Stomach smooth muscle (tissue), 2 donors: ENCODE results near the gene ITPR1.
A peak's percentile ranks its signal among the peaks of the same experiment; 100 is the strongest.

ENCODE experiments used
- H3K27ac ChIP-seq: one replicate; pipeline ENCODE4 v1.7.0; 2013; ENCODE audit warnings: mild to moderate bottlenecking, low read length, inconsistent platforms
- H3K27me3 ChIP-seq, 2 donors: one replicate each; pipeline ENCODE4 v1.7.0; 2013; ENCODE audit warnings: low read length in 2 of 2; ENCODE audit not compliant: insufficient read depth in 2 of 2, control insufficient read depth in 1 of 2
- H3K36me3 ChIP-seq, 2 donors: one replicate each; pipeline ENCODE4 v1.7.0; 2013; ENCODE audit warnings: low read length in 2 of 2; ENCODE audit not compliant: control insufficient read depth in 2 of 2, insufficient read depth in 2 of 2
- H3K4me1 ChIP-seq: one replicate; pipeline ENCODE4 v1.7.0; 2013; ENCODE audit warnings: low read length; ENCODE audit not compliant: control insufficient read depth, insufficient read depth
- H3K4me3 ChIP-seq, 2 donors: one replicate each; pipeline ENCODE4 v1.7.0; 2013; ENCODE audit warnings: low read length in 2 of 2
- H3K9ac ChIP-seq, 2 donors: one replicate each; pipeline ENCODE4 v1.7.0; 2013; ENCODE audit warnings: low read length in 2 of 2, mild to moderate bottlenecking in 1 of 2
- H3K9me3 ChIP-seq, 2 donors: one replicate each; pipeline ENCODE4 v1.7.0; 2013; ENCODE audit warnings: low read length in 2 of 2; ENCODE audit not compliant: control insufficient read depth in 2 of 2
- donor health status: healthy.
- donor health status: Pancreatic carcinoma.

Gene ITPR1

GRCh38 chr3:4856564-4856963, 363.4 kb downstream of the ITPR1 start:
- H3K36me3 ChIP-seq, result no peaks in the 10 kb centered on the region
- H3K4me3 ChIP-seq, result no peak overlapping the region
- H3K9me3 ChIP-seq, result no peaks in the 10 kb centered on the region
- H3K9ac ChIP-seq, result no peak overlapping the region
- no peak overlapping the region for H3K27ac ChIP-seq
- no peaks in the 10 kb centered on the region for H3K27me3 ChIP-seq
- no peaks in the 10 kb centered on the region for H3K4me1 ChIP-seq

- H3K27ac ChIP-seq, result no peak overlapping the region
- no peaks in the 10 kb centered on the region for H3K27me3 ChIP-seq
- H3K4me1 ChIP-seq, result no peaks in the 10 kb centered on the region
- no peaks in the 10 kb centered on the region for H3K36me3 ChIP-seq
- H3K9me3 ChIP-seq, result no peaks in the 10 kb centered on the region
- no peak overlapping the region for H3K9ac ChIP-seq
- no peak overlapping the region for H3K4me3 ChIP-seq
These were observed 363.8 kb downstream of the ITPR1 start for GRCh38 chr3:4856986-4857385.

- no peaks in the 10 kb centered on the region for H3K9me3 ChIP-seq
- H3K4me1 ChIP-seq, result no peaks in the 10 kb centered on the region
- H3K36me3 ChIP-seq, result no peaks in the 10 kb centered on the region
- no peaks in the 10 kb centered on the region for H3K27me3 ChIP-seq
- H3K9ac ChIP-seq, result no peak overlapping the region
- no peak overlapping the region for H3K4me3 ChIP-seq
- no peak overlapping the region for H3K27ac ChIP-seq
These were observed 366.6 kb downstream of the ITPR1 start for GRCh38 chr3:4859788-4860187.

GRCh38 chr3:4862973-4863372, 369.8 kb downstream of the ITPR1 start:
- Histone ChIP-seq H3K9ac (no peak overlapping the region), H3K27ac (no peak overlapping the region), H3K4me3 (no peak overlapping the region), H3K4me1 (peaks cover 13% of the 10 kb centered on the region), H3K9me3 (no peaks in the 10 kb centered on the region), H3K36me3 (no peaks in the 10 kb centered on the region), H3K27me3 (no peaks in the 10 kb centered on the region)

- H3K9ac ChIP-seq, result no peak overlapping the region
- H3K4me3 ChIP-seq, result no peak overlapping the region
- H3K27me3 ChIP-seq, result no peaks in the 10 kb centered on the region
- peaks cover 22% of the 10 kb centered on the region for H3K4me1 ChIP-seq
- no peaks in the 10 kb centered on the region for H3K9me3 ChIP-seq
- no peak overlapping the region for H3K27ac ChIP-seq
- H3K36me3 ChIP-seq, result no peaks in the 10 kb centered on the region
These were observed 371.4 kb downstream of the ITPR1 start for GRCh38 chr3:4864503-4864902.

GRCh38 chr3:4865714-4866113, 372.6 kb downstream of the ITPR1 start:
- Histone ChIP-seq H3K9me3 (no peaks in the 10 kb centered on the region), H3K36me3 (no peaks in the 10 kb centered on the region), H3K9ac (no peak overlapping the region), H3K4me1 (peaks cover 22% of the 10 kb centered on the region), H3K27me3 (no peaks in the 10 kb centered on the region), H3K27ac (no peak overlapping the region), H3K4me3 (no peak overlapping the region)

GRCh38 chr3:4866866-4867265, 373.7 kb downstream of the ITPR1 start:
- peak overlapping the region; percentile 45 to 75 for H3K4me3 ChIP-seq
- H3K9me3 ChIP-seq, result no peaks in the 10 kb centered on the region
- H3K27me3 ChIP-seq, result no peaks in the 10 kb centered on the region
- no peaks in the 10 kb centered on the region for H3K36me3 ChIP-seq
- peaks cover 22% of the 10 kb centered on the region for H3K4me1 ChIP-seq
- H3K27ac ChIP-seq, result peak overlapping the region; percentile 100
- H3K9ac ChIP-seq, result peak overlapping the region in 1 of 2 donors; percentile 88

GRCh38 chr3:4877173-4877787, 384.1 kb downstream of the ITPR1 start:
- Histone ChIP-seq H3K9me3 (no peaks in the 10 kb centered on the region), H3K27ac (no peak overlapping the region), H3K9ac (no peak overlapping the region), H3K36me3 (no peaks in the 10 kb centered on the region), H3K27me3 (no peaks in the 10 kb centered on the region), H3K4me3 (no peak overlapping the region), H3K4me1 (no peaks in the 10 kb centered on the region)

- no peak overlapping the region for H3K27ac ChIP-seq
- H3K4me3 ChIP-seq, result no peak overlapping the region
- H3K27me3 ChIP-seq, result no peaks in the 10 kb centered on the region
- H3K9me3 ChIP-seq, result no peaks in the 10 kb centered on the region
- H3K36me3 ChIP-seq, result no peaks in the 10 kb centered on the region
- H3K9ac ChIP-seq, result no peak overlapping the region
- no peaks in the 10 kb centered on the region for H3K4me1 ChIP-seq
These were observed 387.7 kb downstream of the ITPR1 start for GRCh38 chr3:4880850-4881249.

- H3K27me3 ChIP-seq, result no peaks in the 10 kb centered on the region
- no peak overlapping the region for H3K27ac ChIP-seq
- H3K4me3 ChIP-seq, result no peak overlapping the region
- no peaks in the 10 kb centered on the region for H3K36me3 ChIP-seq
- no peaks in the 10 kb centered on the region for H3K9me3 ChIP-seq
- H3K9ac ChIP-seq, result no peak overlapping the region
- H3K4me1 ChIP-seq, result no peaks in the 10 kb centered on the region
These were observed 389.4 kb downstream of the ITPR1 start for GRCh38 chr3:4882548-4882947.

GRCh38 chr3:4883011-4883410, 389.9 kb downstream of the ITPR1 start:
- no peaks in the 10 kb centered on the region for H3K4me1 ChIP-seq
- H3K4me3 ChIP-seq, result no peak overlapping the region
- H3K36me3 ChIP-seq, result no peaks in the 10 kb centered on the region
- H3K27ac ChIP-seq, result no peak overlapping the region
- H3K9me3 ChIP-seq, result no peaks in the 10 kb centered on the region
- H3K9ac ChIP-seq, result no peak overlapping the region
- H3K27me3 ChIP-seq, result no peaks in the 10 kb centered on the region
